ENCODE data around the gene PRKX.
A peak's percentile ranks its signal among the peaks of the same experiment; 100 is the strongest.
"Not testable (repeated sequence)": the region's sequence is repeated elsewhere in the genome, so short reads cannot be mapped to it uniquely, and the experiment has no call there.

PRKX gene

GRCh38 chrX:3713225-3713936 lies at the start of gene PRKX:
Gene PRKX, minus strand, starts transcription at chrX:3713649. Its CDS starts 396 bp downstream, at chrX:3713253.
- peak; percentile 76 for DNase-seq (ENCODE audit: low read depth)
- H3K4me3 ChIP-seq (ENCODE audit: low read depth, low read length), result peak within 1 kb of the TSS; percentile 83
- TF ChIP-seq CTCF (IDR thresholded peaks at IDR 0.05; ENCODE audit: insufficient read depth, low read depth, low read length, missing control alignments), result no peak

- DNase-seq (ENCODE audit: low read depth), result no peak
- no peak for TF ChIP-seq CTCF (IDR thresholded peaks at IDR 0.05; ENCODE audit: insufficient read depth, low read depth, low read length, missing control alignments)
- no peak overlapping the region for H3K4me3 ChIP-seq (ENCODE audit: low read depth, low read length)
Observed at GRCh38 chrX:3763111-3763510, 49.7 kb upstream of the PRKX start.

- DNase-seq (ENCODE audit: low read depth), result no peak
- TF ChIP-seq CTCF (IDR thresholded peaks at IDR 0.05; ENCODE audit: insufficient read depth, low read depth, low read length, missing control alignments), result no peak
- no peak overlapping the region for H3K4me3 ChIP-seq (ENCODE audit: low read depth, low read length)
Observed at GRCh38 chrX:3757510-3758025, 44.1 kb upstream of the PRKX start.

- H3K4me3 ChIP-seq (ENCODE audit: low read depth, low read length), result no peak overlapping the region
- DNase-seq (ENCODE audit: low read depth), result no peak
- no peak for TF ChIP-seq CTCF (IDR thresholded peaks at IDR 0.05; ENCODE audit: insufficient read depth, low read depth, low read length, missing control alignments)
Observed at GRCh38 chrX:3748052-3748559, 34.7 kb upstream of the PRKX start.

- no peak for TF ChIP-seq CTCF (IDR thresholded peaks at IDR 0.05; ENCODE audit: insufficient read depth, low read depth, low read length, missing control alignments)
- no peak overlapping the region for H3K4me3 ChIP-seq (ENCODE audit: low read depth, low read length)
- DNase-seq (ENCODE audit: low read depth), result peak; percentile 1
Observed at GRCh38 chrX:3743801-3744439, 30.5 kb upstream of the PRKX start.

GRCh38 chrX:3740946-3741345 lies 27.5 kb upstream of the PRKX start:
- not testable (repeated sequence) for H3K4me3 ChIP-seq (ENCODE audit: low read depth, low read length); DNase-seq (ENCODE audit: low read depth)

- no peak for DNase-seq (ENCODE audit: low read depth)
- H3K4me3 ChIP-seq (ENCODE audit: low read depth, low read length), result no peak overlapping the region
- no peak for TF ChIP-seq CTCF (IDR thresholded peaks at IDR 0.05; ENCODE audit: insufficient read depth, low read depth, low read length, missing control alignments)
Observed at GRCh38 chrX:3738509-3738908, 25.1 kb upstream of the PRKX start.

GRCh38 chrX:3736536-3736935 lies 23.1 kb upstream of the PRKX start:
- H3K4me3 ChIP-seq (ENCODE audit: low read depth, low read length); DNase-seq (ENCODE audit: low read depth): not testable (repeated sequence)

- not testable (repeated sequence) for H3K4me3 ChIP-seq (ENCODE audit: low read depth, low read length); DNase-seq (ENCODE audit: low read depth)
Observed at GRCh38 chrX:3735891-3736290, 22.4 kb upstream of the PRKX start.

- H3K4me3 ChIP-seq (ENCODE audit: low read depth, low read length), result not testable (repeated sequence)
- peak; percentile 9 for DNase-seq (ENCODE audit: low read depth)
Observed at GRCh38 chrX:3734456-3734855, 21.0 kb upstream of the PRKX start.

Data from GM12865 (cell line).